WI38 (cell line): ENCODE data around the gene LPIN2.
"Not testable (repeated sequence)": the region's sequence is repeated elsewhere in the genome, so short reads cannot be mapped to it uniquely, and the experiment has no call there.

ENCODE experiments used
- H3K4me3 ChIP-seq: 2 replicates; pipeline ENCODE4 v1.5.1; 2011; ENCODE audit warnings: low read depth, mild to moderate bottlenecking, control low read depth, low read length
- CTCF ChIP-seq: IDR thresholded peaks from 2 replicates; pipeline ENCODE4 v1.5.1; 2012; ENCODE audit warnings: low read depth, mild to moderate bottlenecking, control low read depth, low read length

Gene LPIN2

DNA sequence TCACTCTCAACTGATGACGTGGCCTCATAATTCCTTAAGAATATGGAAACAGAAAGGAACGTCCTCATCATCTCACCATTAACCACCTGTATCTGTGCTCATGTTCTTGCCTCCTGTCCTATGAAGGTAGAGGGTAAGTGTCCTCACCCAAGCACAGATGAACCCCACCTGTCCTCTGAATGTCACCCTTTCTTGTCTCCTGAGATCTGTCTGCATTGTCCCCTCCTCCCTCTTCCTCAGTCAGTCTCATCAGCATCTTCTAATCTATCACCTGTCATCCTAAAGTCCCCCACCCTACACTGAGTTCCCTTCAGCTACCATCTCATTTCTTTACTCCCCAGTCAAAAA lies 39.4 kb upstream of the LPIN2 start:
- TF ChIP-seq CTCF: no peak
- H3K4me3 ChIP-seq: no peak overlapping the region

DNA sequence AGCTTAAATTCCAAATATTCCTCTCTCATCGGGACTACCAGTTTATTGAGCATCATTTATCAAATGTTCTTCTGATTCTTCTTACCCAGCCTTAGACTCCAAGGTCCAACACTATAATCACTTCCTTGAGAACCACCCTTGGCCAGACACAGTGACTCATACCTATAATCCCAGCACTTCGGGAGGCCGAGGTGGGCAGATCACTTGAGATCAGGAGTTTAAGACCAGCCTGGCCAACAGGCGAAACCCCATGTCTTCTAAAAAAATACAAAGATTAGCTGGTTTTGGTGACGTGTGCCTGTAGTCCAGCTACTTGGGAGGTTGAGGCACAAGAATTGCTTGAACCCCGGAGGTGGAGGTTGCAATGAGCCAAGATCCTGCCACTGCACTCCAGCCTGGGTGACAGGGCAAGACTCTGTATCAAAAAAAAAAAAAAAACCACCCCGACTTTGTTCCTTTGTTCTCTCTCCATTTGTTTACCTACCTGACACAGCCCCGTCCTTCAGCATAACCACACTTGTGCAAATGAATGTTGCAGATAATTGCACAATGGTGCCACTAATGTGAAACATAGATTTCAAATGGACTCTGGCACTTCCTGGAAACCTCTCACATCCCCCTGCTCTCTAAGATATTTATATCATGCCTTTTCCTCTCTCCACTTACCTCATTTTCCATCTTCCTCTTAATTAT lies 38.9 kb upstream of the LPIN2 start:
- no peak for TF ChIP-seq CTCF

DNA sequence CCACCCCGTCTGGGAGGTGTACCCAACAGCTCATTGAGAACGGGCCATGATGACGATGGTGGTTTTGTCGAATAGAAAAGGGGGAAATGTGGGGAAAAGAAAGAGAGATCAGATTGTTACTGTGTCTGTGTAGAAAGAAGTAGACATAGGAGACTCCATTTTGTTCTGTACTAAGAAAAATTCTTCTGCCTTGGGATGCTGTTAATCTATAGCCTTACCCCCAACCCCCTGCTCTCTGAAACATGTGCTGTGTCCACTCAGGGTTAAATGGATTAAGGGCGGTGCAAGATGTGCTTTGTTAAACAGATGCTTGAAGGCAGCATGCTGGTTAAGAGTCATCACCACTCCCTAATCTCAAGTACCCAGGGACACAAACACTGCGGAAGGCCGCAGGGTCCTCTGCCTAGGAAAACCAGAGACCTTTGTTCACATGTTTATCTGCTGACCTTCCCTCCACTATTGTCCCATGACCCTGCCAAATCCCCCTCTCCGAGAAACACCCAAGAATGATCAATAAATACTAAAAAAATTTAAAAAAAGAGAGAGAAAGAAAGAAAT lies 37.0 kb upstream of the LPIN2 start:
- not testable (repeated sequence) for H3K4me3 ChIP-seq

More for the DNA sequence above, 38.9 kb upstream of the LPIN2 start:
- H3K4me3 ChIP-seq: no peak overlapping the region

GRCh38 chr18:3048820-3049349 lies 35.9 kb upstream of the LPIN2 start:
- H3K4me3 ChIP-seq: no peak overlapping the region
- TF ChIP-seq CTCF: no peak

- no peak overlapping the region for H3K4me3 ChIP-seq
- no peak for TF ChIP-seq CTCF
These were observed 35.2 kb upstream of the LPIN2 start for GRCh38 chr18:3048121-3048520.

DNA sequence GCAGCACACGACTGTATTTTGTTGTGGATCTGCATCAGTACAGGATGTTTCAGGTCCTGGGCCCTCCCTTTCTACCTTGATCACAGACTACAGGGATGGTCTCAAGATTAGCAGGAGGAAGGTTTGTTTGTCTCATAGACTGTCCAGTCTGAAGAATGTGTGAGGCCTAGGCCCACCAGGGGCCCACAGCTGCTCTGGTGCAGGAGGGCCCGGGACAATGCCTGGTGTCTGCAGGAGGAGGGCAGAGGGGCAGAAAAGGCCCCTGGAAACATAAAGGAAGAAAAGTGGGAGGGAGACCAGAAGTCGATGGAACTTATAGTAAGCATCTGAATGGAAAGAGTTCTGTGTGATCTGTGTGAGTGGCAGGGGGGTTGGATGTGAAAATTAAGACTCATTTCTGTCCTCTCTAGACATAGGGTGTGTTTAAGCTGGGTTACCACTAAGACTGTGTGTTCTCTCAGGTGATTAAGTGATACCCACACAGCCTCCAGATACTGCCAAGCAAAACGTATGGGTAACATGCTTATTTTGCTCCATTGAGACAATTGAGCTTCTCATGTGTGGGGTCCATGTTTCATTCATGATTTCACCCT lies 33.4 kb upstream of the LPIN2 start:
- TF ChIP-seq CTCF: no peak
- no peak overlapping the region for H3K4me3 ChIP-seq

- no peak for TF ChIP-seq CTCF
- no peak overlapping the region for H3K4me3 ChIP-seq
These were observed 32.2 kb upstream of the LPIN2 start for GRCh38 chr18:3044931-3045698.
